G401 (cell line): ENCODE data around the gene LRRFIP2. TPM values are rescaled to one million over a fixed set of nuclear protein-coding genes. Genes with fewer than 3 reads are reported as not detected.
"Not testable (repeated sequence)": the region's sequence is repeated elsewhere in the genome, so short reads cannot be mapped to it uniquely, and the experiment has no call there.

Source experiments
- DNase-seq: peaks from one replicate; pipeline ENCODE4 v3.0.0-alpha.2; 2015; ENCODE audit warnings: low spot score
- in situ Hi-C: cut with HindIII; loops from 2 replicates; pipeline ENCODE4 v1.10.0; 2016; ENCODE audit warnings: low sequenced_read_pairs, mixed read lengths
- total RNA-seq: library from RNA; depleted of rRNA; stranded (reverse); fragments of >200 nt; shearing (Covaris generic); gene quantifications from 2 replicates; pipeline ENCODE4 v1.2.3, GENCODE V29; 2014

LRRFIP2 gene
- total RNA-seq, 1 experiment from 2014 or later: 90.5 TPM

DNA sequence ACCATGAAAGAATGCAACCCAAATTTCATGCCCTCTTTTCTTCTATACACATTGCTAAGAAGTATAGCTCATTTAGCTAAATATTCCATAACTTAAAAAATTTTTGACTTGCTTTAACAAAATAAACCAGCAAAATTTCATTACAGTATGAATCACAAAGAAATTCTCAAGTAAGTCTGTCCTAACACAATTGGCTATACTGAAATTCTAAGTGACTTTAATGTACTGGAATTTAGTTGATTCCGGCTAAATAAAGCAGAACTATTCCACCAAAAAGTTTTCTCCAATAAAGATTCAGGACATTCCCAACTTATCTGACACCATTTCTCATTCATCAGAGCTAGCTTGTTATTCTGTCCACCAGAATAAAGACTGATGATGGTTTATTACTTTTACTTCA is 23.8 kb downstream of the LRRFIP2 start:
- in situ Hi-C loops: no loop called here

DNA sequence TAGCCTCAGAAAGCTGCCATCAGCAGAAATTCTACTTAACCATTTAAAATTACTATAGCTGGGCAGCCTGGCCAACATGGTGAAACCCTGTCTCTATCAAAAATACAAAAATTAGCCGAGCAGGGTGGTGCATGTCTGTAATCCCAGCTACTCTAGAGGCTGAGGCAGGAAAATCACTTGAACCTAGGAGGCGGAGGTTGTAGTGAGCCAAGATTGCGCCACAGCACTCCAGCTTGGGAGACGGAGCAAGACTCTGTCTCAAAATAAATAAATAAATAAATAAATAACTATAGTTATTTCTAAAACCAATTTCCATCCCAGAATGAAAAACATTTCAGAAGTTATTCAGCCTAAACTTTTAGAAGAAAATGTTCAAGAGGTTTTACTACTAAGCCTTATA is 25.1 kb downstream of the LRRFIP2 start:
- in situ Hi-C loops: no loop called here
- no peak for DNase-seq

More for the DNA sequence above, 23.8 kb downstream of the LRRFIP2 start:
- DNase-seq: no peak

DNA sequence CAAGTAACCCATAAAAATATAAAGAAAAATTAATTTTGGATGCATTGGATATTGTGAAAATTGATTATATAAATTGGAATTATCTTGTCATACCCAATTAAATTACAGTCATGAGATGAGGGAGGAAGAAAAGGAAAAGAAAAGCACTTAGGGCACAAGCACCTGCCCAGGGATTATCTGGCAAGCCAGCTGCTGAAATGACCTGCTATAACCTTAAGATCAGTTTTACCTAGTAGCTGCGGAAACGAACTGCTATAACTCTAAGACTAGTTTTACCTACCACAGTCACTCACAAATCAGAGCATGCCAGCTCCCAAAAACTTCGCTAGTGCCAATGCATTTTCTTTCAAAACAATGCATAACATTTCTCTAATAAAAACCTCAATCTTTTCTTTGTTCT is 26.2 kb downstream of the LRRFIP2 start:
- in situ Hi-C loops: no loop called here
- no peak for DNase-seq

DNA sequence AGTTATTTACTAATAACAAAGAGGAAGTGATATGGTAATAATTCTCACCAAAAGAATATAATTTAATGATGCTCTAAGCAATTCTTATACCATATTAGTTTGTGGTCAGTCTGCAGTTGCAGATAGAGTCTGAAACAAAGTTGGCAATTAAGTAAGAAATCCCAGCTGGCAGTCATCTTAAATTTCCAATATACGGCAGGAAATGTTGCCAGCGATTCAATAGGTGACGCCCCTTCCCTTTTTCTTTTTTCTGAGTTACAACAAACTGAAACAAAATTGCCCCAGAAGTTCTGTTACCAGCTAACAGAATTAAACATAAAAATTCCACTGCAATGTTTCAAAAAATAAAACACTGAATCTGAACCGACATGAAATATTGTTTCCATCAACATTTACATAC is 26.7 kb downstream of the LRRFIP2 start:
- in situ Hi-C loops: no loop called here
- no peak for DNase-seq

DNA sequence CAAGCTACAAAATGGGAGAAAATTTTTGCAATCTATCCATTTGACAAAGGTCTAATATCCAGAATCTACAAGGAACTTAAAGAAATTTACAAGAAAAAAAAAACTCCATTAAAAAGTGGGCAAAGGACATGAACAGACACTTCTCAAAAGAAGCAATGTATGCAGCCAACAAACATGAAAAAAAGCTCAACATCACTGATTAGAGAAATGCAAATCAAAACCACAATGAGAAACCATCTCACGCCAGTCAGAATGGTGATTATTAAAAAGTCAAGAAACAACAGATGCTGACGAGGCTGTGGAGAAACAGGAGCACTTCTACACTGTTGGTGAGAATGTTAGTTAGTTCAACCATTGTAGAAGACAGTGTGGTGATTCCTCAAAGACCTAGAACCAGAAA is 27.5 kb downstream of the LRRFIP2 start:
- in situ Hi-C loops: not testable (repeated sequence)

DNA sequence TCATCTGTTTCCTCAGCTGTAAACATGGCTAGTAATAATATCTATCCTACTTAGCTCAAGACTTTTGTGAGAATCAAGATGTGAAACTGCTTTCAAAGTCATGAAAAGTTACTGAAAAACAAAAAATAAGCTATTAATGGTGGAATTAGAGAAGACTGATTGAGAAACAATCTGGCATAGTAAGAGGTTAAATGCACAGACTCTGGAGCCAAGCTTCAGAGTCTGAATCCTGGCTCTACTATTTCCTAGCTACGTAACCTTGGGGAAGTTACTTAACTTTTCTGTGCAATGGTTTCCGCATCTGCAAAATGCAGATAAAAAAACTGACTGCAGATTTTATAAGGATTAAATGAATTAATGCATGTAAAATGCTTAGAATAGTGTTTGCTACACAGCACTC is 28.8 kb downstream of the LRRFIP2 start:
- no peak for DNase-seq
- in situ Hi-C loops: no loop called here

More for the DNA sequence above, 27.5 kb downstream of the LRRFIP2 start:
- not testable (repeated sequence) for DNase-seq

DNA sequence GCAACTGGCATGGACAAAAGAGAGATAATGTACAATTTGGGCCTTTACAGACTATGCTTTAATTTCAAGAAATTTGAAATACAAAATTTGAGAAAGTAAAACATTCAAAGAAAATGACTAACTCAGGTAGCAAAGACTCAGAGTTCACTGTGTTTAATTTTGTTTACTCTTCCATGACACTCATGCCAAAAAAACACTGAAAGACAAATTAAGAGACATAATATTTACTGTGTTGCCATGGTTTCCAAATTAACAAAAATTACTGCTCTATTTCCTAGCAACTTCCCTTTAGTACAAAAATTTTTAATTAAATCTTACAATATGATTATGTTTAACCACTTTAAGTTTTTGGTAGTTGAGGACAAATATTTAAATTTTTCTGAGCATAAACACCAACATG is 29.6 kb downstream of the LRRFIP2 start:
- no peak for DNase-seq
- in situ Hi-C loops: no loop called here

DNA sequence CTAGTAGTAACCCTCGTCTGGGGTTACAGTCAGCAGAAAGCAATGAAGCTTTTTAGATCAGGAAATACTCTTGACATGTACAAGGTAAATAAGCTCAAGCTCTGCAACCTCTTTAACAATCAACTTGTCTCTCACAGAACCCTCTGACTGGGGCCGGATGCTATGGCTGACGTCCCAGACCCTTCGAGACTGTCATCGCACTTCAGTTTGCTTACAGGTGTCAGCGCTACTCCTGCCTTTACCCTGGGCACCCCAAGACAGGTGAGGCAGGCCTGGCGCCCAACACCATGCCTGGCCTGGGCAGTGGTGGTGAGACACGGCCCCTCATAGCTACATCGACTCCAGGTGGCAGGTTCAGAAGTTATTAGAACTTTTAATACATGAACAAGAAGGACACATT is 30.6 kb downstream of the LRRFIP2 start:
- in situ Hi-C loops: no loop called here
- no peak for DNase-seq

DNA sequence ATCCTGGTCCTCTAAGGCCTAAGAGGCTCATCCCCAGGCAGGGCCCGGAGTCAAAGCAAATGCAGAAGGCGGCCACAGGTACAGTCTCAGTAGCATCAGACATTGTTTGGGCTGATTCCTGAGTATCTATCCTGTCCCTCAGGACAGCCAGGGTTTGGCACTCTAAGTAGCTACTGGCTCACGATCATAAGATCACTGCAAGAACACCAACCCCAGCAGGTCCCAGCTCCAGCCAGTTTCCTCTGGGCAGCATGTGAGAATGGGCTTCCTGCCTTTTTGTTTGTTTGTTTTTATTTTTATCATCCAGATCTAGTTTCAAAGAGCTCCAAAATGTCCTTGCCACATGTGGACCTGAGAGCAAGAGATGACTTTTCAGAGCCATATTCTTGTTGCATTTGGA is 32.7 kb downstream of the LRRFIP2 start:
- DNase-seq: no peak
- in situ Hi-C loops: no loop called here

DNA sequence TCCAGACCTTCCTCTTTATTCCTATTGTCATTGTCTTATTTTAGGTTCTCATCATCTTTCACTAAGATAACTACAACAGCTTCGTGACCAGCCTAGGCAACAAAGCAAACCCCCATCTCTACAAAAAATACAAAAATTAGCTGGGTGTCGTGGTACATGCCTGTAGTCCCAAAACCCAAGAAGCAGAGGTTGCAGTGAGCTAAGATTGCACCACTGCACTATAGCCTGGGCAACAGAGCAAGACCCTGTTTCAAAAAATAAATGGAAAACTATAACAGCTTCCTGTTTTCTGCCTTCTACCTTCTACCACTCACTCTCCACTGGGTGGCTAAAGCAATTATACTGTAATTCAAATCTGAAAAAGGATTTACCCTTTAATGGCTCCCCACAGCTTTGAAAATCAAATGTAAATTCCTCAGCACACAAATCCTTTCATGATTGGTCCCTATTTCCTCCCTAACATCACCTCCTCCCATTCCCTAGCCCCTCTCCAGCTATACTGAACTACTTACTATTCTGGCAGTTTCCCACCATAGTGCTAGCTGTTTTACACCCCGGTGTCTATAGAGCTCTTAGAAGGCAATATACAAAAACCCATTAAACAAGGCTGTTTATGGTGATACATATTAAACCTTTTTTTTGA is 33.4 kb downstream of the LRRFIP2 start:
- in situ Hi-C loops: no loop called here
- DNase-seq: no peak

DNA sequence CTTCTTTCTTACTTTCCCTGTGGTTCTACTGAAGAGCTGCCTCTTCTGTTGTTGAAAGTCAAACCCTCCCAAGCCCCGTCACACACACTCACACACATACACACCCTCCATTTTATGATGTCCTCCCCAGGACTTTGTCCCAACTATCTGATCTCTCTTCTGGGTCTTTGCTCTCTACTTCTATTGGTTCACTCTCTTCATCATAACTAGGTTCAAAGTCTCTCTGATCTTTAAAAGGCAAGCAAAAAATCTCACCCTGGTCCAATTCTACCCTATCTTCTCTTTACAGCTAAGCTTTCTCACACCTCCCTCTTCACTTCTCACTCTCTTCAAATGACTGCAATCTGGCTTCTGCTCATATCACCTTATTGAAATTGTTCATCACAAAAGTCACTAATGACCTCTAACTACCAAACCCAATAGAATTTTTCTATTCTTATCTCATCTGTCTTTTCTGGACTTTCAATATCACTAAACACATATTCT is 34.8 kb downstream of the LRRFIP2 start:
- DNase-seq: no peak
- in situ Hi-C loops: no loop called here

DNA sequence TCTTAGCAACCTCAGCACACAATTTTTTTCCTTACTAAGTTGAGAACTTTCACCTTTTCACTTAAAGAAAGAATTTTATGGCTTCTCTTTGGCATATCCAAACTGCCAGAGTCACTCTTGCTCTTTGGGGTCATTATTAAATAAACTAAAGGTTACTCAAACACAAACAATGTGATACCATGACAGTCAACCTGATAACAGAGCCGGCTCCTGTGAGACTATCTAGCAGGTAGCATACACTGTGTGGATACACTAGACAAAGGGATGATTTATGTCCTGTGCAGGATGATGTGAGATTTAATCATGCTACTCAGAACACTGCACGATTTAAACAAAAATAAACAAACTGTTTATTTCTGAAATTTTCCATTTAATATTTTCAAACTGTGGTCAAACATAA is 35.6 kb downstream of the LRRFIP2 start:
- no peak for DNase-seq

DNA sequence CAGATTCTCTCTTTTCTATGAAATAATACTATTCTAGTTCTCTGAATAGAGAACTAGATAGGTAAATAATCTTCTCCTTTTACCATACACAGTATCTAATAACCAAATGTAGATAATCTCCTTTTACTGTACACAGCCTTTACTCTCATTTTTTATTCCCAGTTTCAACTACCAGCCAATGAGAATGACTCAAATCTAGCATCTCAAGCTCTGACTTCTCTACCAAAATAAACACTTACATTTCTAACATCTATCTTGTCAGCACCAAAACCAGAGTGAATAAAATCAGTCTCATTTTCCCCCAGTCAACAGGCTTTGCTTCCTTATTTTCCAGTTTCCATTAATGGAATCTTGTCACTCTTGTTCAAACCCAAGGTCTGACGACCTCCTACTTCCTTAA is 36.9 kb downstream of the LRRFIP2 start:
- DNase-seq: no peak
- in situ Hi-C loops: no loop called here

More for the DNA sequence above, 35.6 kb downstream of the LRRFIP2 start:
- in situ Hi-C loops: no loop called here

DNA sequence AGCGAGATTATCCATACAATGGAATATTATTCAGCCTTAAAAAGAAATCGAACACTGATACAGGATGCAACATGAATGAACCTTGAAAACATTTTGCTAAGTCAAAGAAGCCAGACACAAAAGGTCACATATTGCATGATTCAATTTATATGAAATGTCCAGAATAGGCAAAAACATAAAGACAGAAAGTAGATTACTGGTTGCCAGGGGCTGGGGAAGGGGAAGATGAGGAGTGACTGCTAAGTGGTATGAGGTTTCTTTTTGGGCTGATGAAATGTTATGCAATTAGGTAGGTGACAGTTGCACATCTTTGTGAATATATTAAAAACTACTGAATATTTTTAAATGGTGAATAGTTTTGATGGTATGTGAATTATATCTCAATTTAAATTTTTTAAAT is 38.3 kb downstream of the LRRFIP2 start:
- in situ Hi-C loops: no loop called here

DNA sequence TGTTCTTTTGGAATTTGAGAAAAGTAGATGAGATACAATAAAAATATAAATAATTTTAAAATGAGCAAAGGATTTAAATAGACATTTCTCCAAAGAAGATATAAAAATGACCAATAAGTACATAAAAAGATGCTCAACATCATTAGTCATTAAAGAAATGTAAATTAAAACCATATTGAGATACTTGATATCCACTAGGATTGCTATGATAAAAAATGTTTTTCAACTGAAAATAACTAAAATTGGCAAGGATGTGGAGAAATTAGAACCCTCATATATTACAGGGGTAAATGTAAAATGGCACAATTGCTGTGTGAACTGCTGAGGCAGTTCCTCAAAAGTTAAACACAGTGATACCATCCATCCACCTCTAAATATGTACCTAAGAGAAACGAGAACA is 38.8 kb downstream of the LRRFIP2 start:
- DNase-seq: no peak
- in situ Hi-C loops: no loop called here

More for the DNA sequence above, 38.3 kb downstream of the LRRFIP2 start:
- DNase-seq: no peak

DNA sequence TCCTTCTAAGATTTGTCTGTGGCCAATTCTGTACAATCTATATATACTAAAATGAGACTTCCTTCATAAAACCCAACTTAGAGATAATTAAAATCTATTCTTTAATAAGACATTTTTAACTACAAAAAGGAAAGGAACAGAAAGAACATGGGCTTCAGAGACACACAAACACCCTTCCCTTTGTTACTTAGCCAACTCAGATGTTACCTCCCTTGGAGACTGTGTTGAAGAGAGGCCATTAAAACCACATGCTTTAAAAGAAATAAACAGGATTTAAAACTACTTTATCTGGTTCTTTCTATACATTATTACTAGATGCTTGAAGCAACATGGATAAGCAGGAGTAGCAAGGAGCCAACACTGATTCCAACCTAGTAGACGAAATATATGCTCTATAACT is 42.0 kb downstream of the LRRFIP2 start:
- in situ Hi-C loops: no loop called here
- DNase-seq: no peak

DNA sequence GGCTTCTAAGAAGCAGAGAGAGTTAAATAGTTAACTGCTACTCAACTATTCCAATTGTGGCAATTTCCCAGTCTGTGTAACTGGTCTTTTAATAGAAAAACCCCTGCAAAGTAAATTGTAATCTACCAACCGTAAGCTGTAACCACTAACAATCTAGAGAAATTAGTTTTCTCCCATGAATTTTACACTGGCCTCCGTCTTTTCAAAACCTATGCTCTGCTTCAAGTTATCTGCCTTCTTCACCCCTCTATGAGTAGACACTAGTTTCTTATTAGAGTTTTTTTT is 42.6 kb downstream of the LRRFIP2 start:
- no peak for DNase-seq
- in situ Hi-C loops: no loop called here

DNA sequence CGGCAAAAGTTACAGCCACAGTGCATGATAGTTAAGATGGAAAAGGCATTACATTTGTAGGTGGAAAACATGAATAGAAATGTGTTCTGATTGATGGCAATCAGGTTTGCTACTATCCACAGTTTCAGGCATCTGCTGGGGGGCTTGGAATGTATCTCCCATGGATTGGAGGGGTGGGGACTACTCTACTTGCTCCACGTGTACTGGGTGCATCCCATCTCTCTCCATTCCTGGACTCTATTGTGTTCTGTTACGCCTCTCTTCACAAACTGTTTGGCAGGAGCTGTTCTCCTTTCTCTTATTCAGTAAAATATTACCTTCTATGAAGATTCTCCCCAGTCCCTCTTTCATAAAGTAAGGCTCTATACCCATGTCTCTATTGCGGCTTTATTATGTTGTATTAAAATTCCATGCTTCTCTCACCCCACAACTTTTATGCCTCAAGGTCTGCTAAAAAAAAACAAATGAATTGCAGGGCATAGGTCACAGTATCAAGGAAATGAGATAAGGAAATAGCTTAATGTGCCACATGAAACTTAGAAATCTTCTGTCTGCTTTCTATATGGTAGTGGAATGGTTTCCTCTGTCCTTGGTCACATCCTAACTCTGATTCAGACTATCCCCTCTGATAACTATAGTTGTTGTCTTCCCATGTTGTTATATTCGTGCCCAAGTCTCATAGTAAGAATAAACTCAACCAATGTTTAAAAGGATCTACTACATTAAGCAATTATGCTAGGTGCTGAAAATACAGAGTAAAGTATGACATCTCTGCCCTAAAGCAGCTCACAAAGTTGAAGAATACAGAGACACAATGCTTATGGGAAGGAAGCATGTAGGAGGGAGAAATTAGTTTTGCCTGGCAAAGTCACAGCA is 43.2 kb downstream of the LRRFIP2 start:
- in situ Hi-C loops: no loop called here
- no peak for DNase-seq

DNA sequence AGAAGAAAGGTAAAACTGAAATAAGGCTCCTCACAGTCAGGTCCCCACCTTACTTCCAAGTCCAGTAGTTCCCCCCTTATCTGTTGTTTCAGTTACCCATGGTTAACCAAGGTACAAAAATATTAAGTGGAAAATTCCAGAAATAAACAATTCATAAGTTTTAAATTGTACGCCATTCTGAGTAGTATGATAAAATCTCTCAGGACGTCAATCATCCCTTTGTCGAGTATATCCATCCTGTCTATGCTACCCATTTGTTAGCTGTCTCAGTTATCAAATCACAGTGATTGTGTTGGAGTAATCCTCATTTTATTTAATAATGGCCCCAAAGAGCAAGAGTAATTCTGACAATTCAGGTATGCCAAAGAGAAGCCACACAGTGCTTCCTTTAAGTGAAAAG is 43.9 kb downstream of the LRRFIP2 start:
- no peak for DNase-seq
- in situ Hi-C loops: no loop called here

DNA sequence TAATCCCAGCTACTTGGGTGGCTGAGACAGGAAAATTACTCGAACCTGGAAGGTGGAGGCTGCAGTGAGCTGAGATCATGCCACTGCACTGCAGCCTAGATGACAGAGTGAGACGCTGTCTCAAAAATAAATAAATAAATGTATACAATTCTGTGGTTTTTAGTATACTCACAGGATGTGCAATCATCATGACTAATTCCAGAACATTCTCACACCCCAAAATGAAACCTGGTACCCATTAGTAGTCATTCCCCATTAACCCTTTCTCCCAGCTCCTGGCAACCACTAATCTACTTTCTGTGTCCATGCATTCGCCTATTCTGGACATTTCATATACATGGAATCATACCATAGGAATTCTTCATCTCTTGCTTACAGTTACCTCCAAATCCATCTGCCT is 44.5 kb downstream of the LRRFIP2 start:
- in situ Hi-C loops: no loop called here
- no peak for DNase-seq

DNA sequence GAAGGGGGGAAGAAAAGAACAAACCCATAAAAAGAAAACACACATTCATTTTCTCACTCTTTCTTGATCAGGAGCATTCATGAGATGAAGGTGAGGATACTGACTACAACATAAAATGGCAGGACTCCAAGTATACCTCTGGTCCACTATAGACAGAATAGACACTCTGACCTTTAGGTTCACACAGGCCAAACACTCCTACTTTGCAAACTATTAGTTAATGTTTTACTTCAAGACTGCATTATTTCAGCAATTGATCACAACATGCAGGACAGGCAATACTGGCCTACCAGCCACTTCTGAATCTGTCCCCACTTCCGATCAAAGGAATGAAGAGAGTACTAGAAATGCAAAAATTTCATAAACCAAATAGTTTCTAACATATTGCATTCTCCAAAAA is 47.0 kb downstream of the LRRFIP2 start:
- in situ Hi-C loops: no loop called here
- DNase-seq: no peak
